H1 (cell line): ENCODE results near the gene RIMKLA. TPM values are rescaled to one million over a fixed set of nuclear protein-coding genes. Genes with fewer than 3 reads are reported as not detected.

ENCODE experiments used
- BACH1 ChIP-seq: IDR thresholded peaks from 2 replicates; pipeline ENCODE4 v1.6.1; 2012; ENCODE audit warnings: low read length, improper control_type of control experiment
- TAF7 ChIP-seq: optimal IDR thresholded peaks from 2 replicates; pipeline ENCODE3; 2011; ENCODE audit warnings: low read depth, mild to moderate bottlenecking, inconsistent platforms, low read length, moderate library complexity, borderline replicate concordance
- polyA plus RNA-seq, 7 experiments: library from polyadenylated mRNA; depleted of rRNA in 3 of 7; stranded (reverse) in 5 of 7; unstranded in 2 of 7; fragments of >200 nt in 5 of 7; fragments of 200-250 nt in 2 of 7; gene quantifications; 1 replicate in 5 of 7; 2 replicates in 1 of 7; 4 replicates in 1 of 7; pipeline versions ENCODE4 v1.2.1 to v1.2.3, GENCODE V29; 2011 to 2013; ENCODE audit warnings: missing spikeins in 2 of 7, mixed read lengths in 2 of 7
- total RNA-seq: library from RNA; stranded (reverse); fragmentation: NEBNext Ultra II Directional; extraction: Animal tissue kit (Norgen Biotek cat#: 25700); gene quantifications from 2 replicates; pipeline ENCODE4 v1.2.1, GENCODE V29; 2021

The RIMKLA gene
- total and polyA plus RNA-seq, 2 of the 8 experiments (the other 6 are each of a cell fraction or from before 2014, with no cell fraction given): 3.2 to 5.8 TPM

DNA sequence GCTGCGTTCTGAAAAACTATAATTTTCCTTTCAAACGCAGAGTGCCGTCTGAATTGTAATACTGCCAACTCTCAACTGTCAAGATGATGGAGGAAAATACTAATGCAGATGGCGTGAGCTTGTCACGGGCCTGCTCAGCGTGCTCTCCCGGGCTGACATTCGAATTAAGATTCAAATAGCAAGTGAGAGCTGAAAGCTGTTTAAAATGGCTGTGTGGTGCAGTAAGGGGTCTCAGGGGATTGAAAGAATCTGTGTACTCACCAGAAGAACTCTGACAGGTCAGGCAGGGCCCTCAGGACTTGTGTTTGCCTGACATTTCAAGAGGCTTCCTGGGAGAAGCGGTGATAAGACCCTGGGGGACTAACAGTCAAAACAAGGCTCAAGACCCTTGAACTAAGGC lies 42.1 kb downstream of the RIMKLA start (continued):
- TF ChIP-seq BACH1 (no peak), TAF7 (no peak)
